H1 (cell line): ENCODE results near the gene GPR135. TPM values are rescaled to one million over a fixed set of nuclear protein-coding genes. Genes with fewer than 3 reads are reported as not detected.

Experiments used
- CHD1 ChIP-seq: IDR thresholded peaks from 2 replicates; pipeline ENCODE4 v1.6.1; 2012; ENCODE audit warnings: low read depth, low read length, improper control_type of control experiment
- CTCF ChIP-seq, 3 experiments: IDR thresholded peaks; 1 replicate in 2 of 3; 2 replicates in 1 of 3; pipeline versions ENCODE4 v1.5.1 to v1.6.1; 2011; ENCODE audit warnings: low read length in 3 of 3, mild to moderate bottlenecking in 3 of 3, inconsistent platforms in 2 of 3, low read depth in 1 of 3, moderate library complexity in 1 of 3; ENCODE audit not compliant: insufficient read depth in 1 of 3; ENCODE audit errors: control extremely low read depth in 1 of 3
- EZH2 ChIP-seq: fragments of 200-600 bp; sonication (generic); IDR thresholded peaks from 2 replicates; pipeline ENCODE4 v1.7.1; 2012; ENCODE audit warnings: low read depth, mild to moderate bottlenecking, moderate library complexity, low read length, inconsistent platforms; ENCODE audit not compliant: severe bottlenecking
- USF2 ChIP-seq: IDR thresholded peaks from 2 replicates; pipeline ENCODE4 v1.6.1; 2011; ENCODE audit warnings: low read length, improper control_type of control experiment
- polyA plus RNA-seq, 7 experiments: library from polyadenylated mRNA; depleted of rRNA in 3 of 7; stranded (reverse) in 5 of 7; unstranded in 2 of 7; fragments of >200 nt in 5 of 7; fragments of 200-250 nt in 2 of 7; gene quantifications; 1 replicate in 5 of 7; 2 replicates in 1 of 7; 4 replicates in 1 of 7; pipeline versions ENCODE4 v1.2.1 to v1.2.3, GENCODE V29; 2011 to 2013; ENCODE audit warnings: missing spikeins in 2 of 7, mixed read lengths in 2 of 7
- total RNA-seq: library from RNA; stranded (reverse); fragmentation: NEBNext Ultra II Directional; extraction: Animal tissue kit (Norgen Biotek cat#: 25700); gene quantifications from 2 replicates; pipeline ENCODE4 v1.2.1, GENCODE V29; 2021

The GPR135 gene
- total and polyA plus RNA-seq, 2 of the 8 experiments (the other 6 are each of a cell fraction or from before 2014, with no cell fraction given): 0.48 to 1.1 TPM

GRCh38 chr14:59482541-59483331 lies 17.6 kb upstream of the GPR135 start (continued):
- TF ChIP-seq CHD1 (no peak), USF2 (no peak), EZH2 (no peak), CTCF (IDR thresholded peaks at IDR 0.05; ENCODE audit: control extremely low read depth in 1 of 3, insufficient read depth in 1 of 3, low read depth in 1 of 3, low read length in 3 of 3) (no peak)
- TF ChIP-seq, all 59 proteins: peak for 0
